ENCODE data around the gene NBPF14. TPM values are rescaled to one million over a fixed set of nuclear protein-coding genes. Genes with fewer than 3 reads are reported as not detected.
"Not testable (repeated sequence)": the region's sequence is repeated elsewhere in the genome, so short reads cannot be mapped to it uniquely, and the experiment has no call there.

The NBPF14 gene
- total and polyA plus RNA-seq, 2 donors (not counting 1 experiment from before 2014, with no cell fraction given): 96.2 to 118 TPM

GRCh38 chr1:148523205-148524144 lies 72.3 kb downstream of the NBPF14 start:
- no CpG with 5 or more reads among the region's 35 CpGs for WGBS (ENCODE audit: insufficient coverage)
- H2AFZ ChIP-seq (ENCODE audit: insufficient read depth, low read depth, low read length, poor library complexity, severe bottlenecking); intact Hi-C loops (cut with micrococcal nuclease); H3K9ac ChIP-seq (ENCODE audit: low read length); H3K4me1 ChIP-seq (ENCODE audit: control insufficient read depth in 2 of 2, insufficient read depth in 2 of 2, low read length in 2 of 2); H3K27me3 Mint-ChIP-seq; H3K27ac ChIP-seq (ENCODE audit: low read length in 2 of 2); DNase-seq; H3K79me2 ChIP-seq (ENCODE audit: control insufficient read depth, insufficient read depth, low read length); H3K4me1 Mint-ChIP-seq; H3K9me3 Mint-ChIP-seq (ENCODE audit: insufficient read depth); H3K36me3 ChIP-seq (replicated peaks in 1 of 2; ENCODE audit: control extremely low read depth in 1 of 2, control insufficient read depth in 1 of 2, extremely low read depth in 1 of 2, insufficient read depth in 2 of 2, low read length in 1 of 2); H3K27me3 ChIP-seq (replicated peaks in 1 of 4; ENCODE audit: control extremely low read depth in 1 of 4, control insufficient read depth in 3 of 4, insufficient read depth in 4 of 4, low read length in 3 of 4); H4K20me1 ChIP-seq (ENCODE audit: control insufficient read depth, insufficient read depth, low read length, poor library complexity, severe bottlenecking); H3K9me3 ChIP-seq (ENCODE audit: control extremely low read depth in 1 of 3, control insufficient read depth in 2 of 3, insufficient read depth in 1 of 3, low read length in 2 of 3): not testable (repeated sequence)
- peak overlapping the region; percentile 28 for H3K4me2 ChIP-seq (replicated peaks; ENCODE audit: low read depth, low read length, poor library complexity, severe bottlenecking)
- Mint-ChIP-seq H3K4me3 (peak overlapping the region; percentile 91), H3K27ac (peak overlapping the region; percentile 95)
- ChIA-PET POLR2A (interaction anchor here (1.6 to 1.7 kb wide), 2 partner anchors 135 to 189 kb away, joined by 4 to 8 read pairs; no protein-coding TSS in a partner anchor), CTCF (interaction anchor here (0.7 kb wide), 1 partner anchor 150 kb away, joined by 3 read pairs; no protein-coding TSS in a partner anchor)
- peak overlapping the region in 2 of 5 experiments; percentile 33 to 35 for H3K4me3 ChIP-seq (ENCODE audit: control extremely low read depth in 1 of 5, extremely low read depth in 1 of 5, insufficient read depth in 1 of 5, low read depth in 2 of 5, low read length in 4 of 5)
- ATAC-seq (ENCODE audit: low read depth): peak; percentile 1

GRCh38 chr1:148522561-148523204 lies 73.1 kb downstream of the NBPF14 start:
- H3K27me3 ChIP-seq (replicated peaks in 1 of 4; ENCODE audit: control extremely low read depth in 1 of 4, control insufficient read depth in 3 of 4, insufficient read depth in 4 of 4, low read length in 3 of 4); H4K20me1 ChIP-seq (ENCODE audit: control insufficient read depth, insufficient read depth, low read length, poor library complexity, severe bottlenecking); H3K9me3 ChIP-seq (ENCODE audit: control extremely low read depth in 1 of 3, control insufficient read depth in 2 of 3, insufficient read depth in 1 of 3, low read length in 2 of 3); H3K79me2 ChIP-seq (ENCODE audit: control insufficient read depth, insufficient read depth, low read length); H2AFZ ChIP-seq (ENCODE audit: insufficient read depth, low read depth, low read length, poor library complexity, severe bottlenecking); intact Hi-C loops (cut with micrococcal nuclease); H3K36me3 ChIP-seq (replicated peaks in 1 of 2; ENCODE audit: control extremely low read depth in 1 of 2, control insufficient read depth in 1 of 2, extremely low read depth in 1 of 2, insufficient read depth in 2 of 2, low read length in 1 of 2); H3K9me3 Mint-ChIP-seq (ENCODE audit: insufficient read depth); H3K27me3 Mint-ChIP-seq; H3K4me1 ChIP-seq (ENCODE audit: control insufficient read depth in 2 of 2, insufficient read depth in 2 of 2, low read length in 2 of 2); H3K4me1 Mint-ChIP-seq: not testable (repeated sequence)
- peak overlapping the region; percentile 28 for H3K4me2 ChIP-seq (replicated peaks; ENCODE audit: low read depth, low read length, poor library complexity, severe bottlenecking)
- ChIA-PET CTCF (interaction anchor here (0.7 kb wide), 1 partner anchor 150 kb away, joined by 3 read pairs; no protein-coding TSS in a partner anchor), POLR2A (interaction anchor here (0.6 to 1.7 kb wide), 5 partner anchors 120 to 195 kb away, joined by 3 to 8 read pairs (median 5); no protein-coding TSS in a partner anchor)
- peak; percentile 71 for ATAC-seq (ENCODE audit: low read depth)
- 0% methylated on average over 19 of the region's 30 CpGs for WGBS (ENCODE audit: insufficient coverage)
- H3K4me3 ChIP-seq (ENCODE audit: control extremely low read depth in 1 of 5, extremely low read depth in 1 of 5, insufficient read depth in 1 of 5, low read depth in 2 of 5, low read length in 4 of 5): peak overlapping the region; percentile 33 to 55 (median 48)
- peak overlapping the region; percentile 55 to 59 for H3K27ac ChIP-seq (ENCODE audit: low read length in 2 of 2)
- H3K27ac Mint-ChIP-seq: peak overlapping the region; percentile 95
- peak; percentile 96 for DNase-seq
- H3K9ac ChIP-seq (ENCODE audit: low read length): peak overlapping the region; percentile 42
- H3K4me3 Mint-ChIP-seq: peak overlapping the region; percentile 91

- H3K27ac Mint-ChIP-seq: peak overlapping the region; percentile 95
- H3K9me3 ChIP-seq (ENCODE audit: control extremely low read depth in 1 of 3, control insufficient read depth in 2 of 3, insufficient read depth in 1 of 3, low read length in 2 of 3); H3K27me3 Mint-ChIP-seq; H3K36me3 ChIP-seq (replicated peaks in 1 of 2; ENCODE audit: control extremely low read depth in 1 of 2, control insufficient read depth in 1 of 2, extremely low read depth in 1 of 2, insufficient read depth in 2 of 2, low read length in 1 of 2); H4K20me1 ChIP-seq (ENCODE audit: control insufficient read depth, insufficient read depth, low read length, poor library complexity, severe bottlenecking); H3K27me3 ChIP-seq (replicated peaks in 1 of 4; ENCODE audit: control extremely low read depth in 1 of 4, control insufficient read depth in 3 of 4, insufficient read depth in 4 of 4, low read length in 3 of 4); H3K4me1 ChIP-seq (ENCODE audit: control insufficient read depth in 2 of 2, insufficient read depth in 2 of 2, low read length in 2 of 2); CTCF ChIA-PET; intact Hi-C loops (cut with micrococcal nuclease); H3K4me1 Mint-ChIP-seq; H3K79me2 ChIP-seq (ENCODE audit: control insufficient read depth, insufficient read depth, low read length); H3K9me3 Mint-ChIP-seq (ENCODE audit: insufficient read depth); H3K4me2 ChIP-seq (replicated peaks; ENCODE audit: low read depth, low read length, poor library complexity, severe bottlenecking): not testable (repeated sequence)
- Histone ChIP-seq H3K27ac (ENCODE audit: low read length in 2 of 2) (peak overlapping the region; percentile 59 to 68), H2AFZ (ENCODE audit: insufficient read depth, low read depth, low read length, poor library complexity, severe bottlenecking) (peak overlapping the region; percentile 46), H3K9ac (ENCODE audit: low read length) (peak overlapping the region; percentile 29), H3K4me3 (ENCODE audit: control extremely low read depth in 1 of 5, extremely low read depth in 1 of 5, insufficient read depth in 1 of 5, low read depth in 2 of 5, low read length in 4 of 5) (peak overlapping the region in 4 of 5 experiments; percentile 31 to 46 (median 42))
- peak overlapping the region; percentile 91 for H3K4me3 Mint-ChIP-seq
- POLR2A ChIA-PET: interaction anchor here (0.6 to 1.7 kb wide), 5 partner anchors 119 to 195 kb away, joined by 3 to 8 read pairs (median 5); no protein-coding TSS in a partner anchor
- DNase-seq: peak; percentile 90
- ATAC-seq (ENCODE audit: low read depth): peak; percentile 40
- 0% methylated on average over 5 of the region's 23 CpGs for WGBS (ENCODE audit: insufficient coverage)
Observed at GRCh38 chr1:148522072-148522471, 73.7 kb downstream of the NBPF14 start.
